DMS79 (cell line): ENCODE data around the gene FOXO1.
"Not testable (repeated sequence)": the region's sequence is repeated elsewhere in the genome, so short reads cannot be mapped to it uniquely, and the experiment has no call there.

ENCODE experiments used
- DNase-seq: peaks from one replicate; lab custom pipeline; 2025; lab: John Stamatoyannopoulos, UW

Gene FOXO1

GRCh38 chr13:40666045-40666932 is at the start of gene FOXO1:
FOXO1 (minus strand) TSS chr13:40666641; CDS start chr13:40666212, 429 bp downstream.
- DNase-seq = no peak

GRCh38 chr13:40714433-40714832 is 48.0 kb upstream of the FOXO1 start:
- DNase-seq = not testable (repeated sequence)

- no peak for DNase-seq
These were observed 40.0 kb upstream of the FOXO1 start for GRCh38 chr13:40706439-40706838.

GRCh38 chr13:40697711-40698110 is 31.3 kb upstream of the FOXO1 start:
- no peak for DNase-seq

GRCh38 chr13:40694426-40694825 is 28.0 kb upstream of the FOXO1 start:
- DNase-seq = no peak

- DNase-seq = no peak
These were observed 26.5 kb upstream of the FOXO1 start for GRCh38 chr13:40692946-40693345.

GRCh38 chr13:40688781-40689180 is 22.3 kb upstream of the FOXO1 start:
- DNase-seq = no peak

- DNase-seq = no peak
These were observed 16.2 kb upstream of the FOXO1 start for GRCh38 chr13:40682449-40683240.

GRCh38 chr13:40681341-40682146 is 15.1 kb upstream of the FOXO1 start:
- DNase-seq = no peak

GRCh38 chr13:40680659-40681323 is 14.3 kb upstream of the FOXO1 start:
- DNase-seq = no peak

GRCh38 chr13:40679480-40679985 is 13.1 kb upstream of the FOXO1 start:
- DNase-seq = no peak

GRCh38 chr13:40677064-40677463 is 10.6 kb upstream of the FOXO1 start:
- no peak for DNase-seq

- no peak for DNase-seq
These were observed 9.6 kb upstream of the FOXO1 start for GRCh38 chr13:40676007-40676406.

GRCh38 chr13:40673414-40673813 is 7.0 kb upstream of the FOXO1 start:
- no peak for DNase-seq

GRCh38 chr13:40672765-40673397 is 6.4 kb upstream of the FOXO1 start:
- no peak for DNase-seq

GRCh38 chr13:40671956-40672764 is 5.7 kb upstream of the FOXO1 start:
- DNase-seq = peak; percentile 20

- no peak for DNase-seq
These were observed 3.9 kb upstream of the FOXO1 start for GRCh38 chr13:40670307-40670706.

GRCh38 chr13:40668335-40668734 is 1.9 kb upstream of the FOXO1 start:
- DNase-seq = no peak

GRCh38 chr13:40667622-40667978 is 1.2 kb upstream of the FOXO1 start:
- no peak for DNase-seq

- DNase-seq = no peak
These were observed 636 bp upstream of the FOXO1 start for GRCh38 chr13:40666933-40667621.
